Urinary bladder (tissue), 4 donors: ENCODE results near the gene POC1B. TPM values are rescaled to one million over a fixed set of nuclear protein-coding genes. Genes with fewer than 3 reads are reported as not detected.
A peak's percentile ranks its signal among the peaks of the same experiment; 100 is the strongest.

Source experiments
- DNase-seq: peaks from one replicate; pipeline ENCODE4 v3.0.0-alpha.2; 2015; ENCODE audit errors: extremely low spot score
- H3K27ac ChIP-seq: one replicate; pipeline ENCODE4 v1.5.1; 2013; ENCODE audit warnings: low read depth, mild to moderate bottlenecking, moderate library complexity
- H3K36me3 ChIP-seq: one replicate; pipeline ENCODE4 v1.6.1; 2013; ENCODE audit warnings: mild to moderate bottlenecking, moderate library complexity; ENCODE audit not compliant: insufficient read depth
- H3K4me1 ChIP-seq: one replicate; pipeline ENCODE4 v1.6.1; 2013; ENCODE audit warnings: mild to moderate bottlenecking, moderate library complexity; ENCODE audit not compliant: insufficient read depth
- H3K4me3 ChIP-seq: one replicate; pipeline ENCODE4 v1.5.1; 2013; ENCODE audit warnings: low read depth, low read length
- WGBS: extraction: QIAGEN DNeasy Blood & Tissue Kit; methylation state at CpG from one replicate; pipeline ENCODE4 v1.1.7; 2013; 5-methylcytosine and 5-hydroxymethylcytosine counted together
- polyA plus RNA-seq: library from polyadenylated mRNA; stranded (reverse); fragments of 200-250 nt; gene quantifications from one replicate; pipeline ENCODE4 v1.2.3, GENCODE V29; 2013
- total RNA-seq: library from RNA; depleted of rRNA; stranded (reverse); fragments of >200 nt; gene quantifications from one replicate; pipeline ENCODE4 v1.2.3, GENCODE V29; 2014
- donor health status: healthy with polysubstance abuse.
- donor health status: healthy.

The POC1B gene
- 41.1 TPM for total RNA-seq
- polyA plus RNA-seq: 10.5 TPM

DNA sequence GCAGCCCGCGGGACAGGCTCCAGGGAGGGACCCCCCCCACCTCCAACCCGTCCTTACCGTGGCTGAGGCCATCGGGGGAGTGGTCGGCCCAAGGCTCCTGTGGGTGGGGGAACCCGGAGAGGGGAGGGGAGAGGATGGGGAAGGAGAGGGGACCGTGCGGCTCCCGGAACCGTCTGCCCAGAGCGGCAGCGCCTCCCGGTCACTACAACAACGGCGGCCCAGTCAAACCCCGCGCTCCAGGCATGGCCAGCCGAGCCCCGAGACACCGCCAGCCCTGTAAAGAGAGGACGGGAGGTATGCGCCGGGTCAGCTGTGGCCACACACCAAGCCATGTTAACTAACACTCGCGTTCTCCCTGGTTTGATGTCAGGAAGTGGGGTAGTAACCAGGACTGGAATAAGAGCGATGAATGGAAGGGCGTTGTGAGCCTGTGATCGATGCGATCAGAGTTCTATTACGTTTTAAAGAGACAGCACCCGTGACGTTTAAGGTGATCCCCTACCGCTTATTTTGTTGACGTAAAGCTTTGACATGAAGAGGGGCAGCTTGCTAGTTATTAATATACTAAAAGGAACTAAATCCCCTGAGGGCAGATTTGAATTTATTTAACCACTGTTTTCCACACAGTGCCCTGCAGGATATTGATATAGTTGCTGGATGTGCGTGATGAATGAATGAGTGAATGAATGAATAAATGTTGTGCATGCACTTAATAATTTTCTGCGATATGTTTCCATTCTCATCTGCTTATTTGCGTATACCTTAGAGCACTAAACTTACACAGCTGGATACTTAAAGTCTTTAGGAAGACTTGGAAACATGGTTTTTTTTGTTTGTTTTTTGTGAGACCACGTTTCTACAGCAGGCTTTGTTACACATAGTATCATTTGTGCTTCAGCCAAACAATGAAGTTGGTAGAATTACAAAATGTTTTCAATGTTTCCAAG, at the start of gene POC1B:
Gene POC1B (minus strand): TSS at position 224 of the 947 bp plus-strand sequence. CDS start 152 bp downstream, at position 72.
- H3K4me1 ChIP-seq: peaks cover 1% of the 10 kb centered on the region
- peak; percentile 45 for DNase-seq
- WGBS: 1% methylated on average over 39 of the region's 39 CpGs
- H3K27ac ChIP-seq: peak within 1 kb of the TSS; percentile 93
- peak within 1 kb of the TSS; percentile 92 for H3K4me3 ChIP-seq
- H3K36me3 ChIP-seq: no peaks in the 10 kb centered on the region

DNA sequence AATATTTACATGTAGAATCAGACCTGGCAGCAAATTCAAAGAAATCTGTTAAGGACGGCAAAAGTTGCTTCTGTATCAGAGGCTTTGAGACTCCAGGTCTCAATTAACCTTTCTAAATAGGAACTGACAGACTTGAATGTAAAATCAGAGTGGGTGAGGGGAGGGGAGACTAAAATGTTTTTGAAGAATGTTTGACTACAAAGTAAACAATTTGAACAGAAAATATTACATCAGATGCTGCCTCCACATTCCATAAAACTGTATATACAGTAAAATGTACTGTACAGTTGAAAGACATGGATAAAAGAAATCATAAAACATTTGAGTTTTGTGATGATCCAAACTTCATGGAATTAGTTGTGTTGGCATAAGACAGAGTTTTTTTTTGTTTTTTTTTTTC, 49.5 kb upstream of the POC1B start:
- 70% methylated on average over 1 of the region's 1 CpG for WGBS

DNA sequence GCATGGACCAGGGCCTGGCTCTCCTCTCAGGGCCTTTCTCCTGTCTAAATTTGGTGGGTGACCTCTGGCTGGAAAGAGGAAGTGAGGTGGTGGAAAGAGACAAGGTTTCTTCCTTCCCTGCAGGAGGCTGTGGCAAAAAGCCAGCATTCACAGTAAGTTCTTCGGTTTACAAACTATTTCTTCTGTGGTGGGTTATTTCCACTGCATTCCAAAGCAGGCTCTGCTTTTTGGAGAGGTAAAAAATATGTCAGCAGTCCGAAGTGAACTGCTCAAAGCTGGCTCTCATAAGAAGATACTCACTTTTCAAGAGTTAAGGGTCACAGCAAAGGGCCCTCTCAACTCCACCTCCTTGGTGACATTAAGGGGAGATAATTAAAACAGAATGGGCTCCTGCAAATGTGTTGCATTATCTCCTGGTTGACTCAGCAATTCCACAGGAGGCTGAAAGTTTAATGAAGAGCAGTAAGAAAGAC, 48.9 kb upstream of the POC1B start:
- H3K27ac ChIP-seq: no peak overlapping the region

More for the DNA sequence above, 49.5 kb upstream of the POC1B start:
- H3K4me1 ChIP-seq: no peaks in the 10 kb centered on the region
- DNase-seq: no peak
- H3K4me3 ChIP-seq: no peak overlapping the region
- no peaks in the 10 kb centered on the region for H3K36me3 ChIP-seq
- H3K27ac ChIP-seq: no peak overlapping the region

DNA sequence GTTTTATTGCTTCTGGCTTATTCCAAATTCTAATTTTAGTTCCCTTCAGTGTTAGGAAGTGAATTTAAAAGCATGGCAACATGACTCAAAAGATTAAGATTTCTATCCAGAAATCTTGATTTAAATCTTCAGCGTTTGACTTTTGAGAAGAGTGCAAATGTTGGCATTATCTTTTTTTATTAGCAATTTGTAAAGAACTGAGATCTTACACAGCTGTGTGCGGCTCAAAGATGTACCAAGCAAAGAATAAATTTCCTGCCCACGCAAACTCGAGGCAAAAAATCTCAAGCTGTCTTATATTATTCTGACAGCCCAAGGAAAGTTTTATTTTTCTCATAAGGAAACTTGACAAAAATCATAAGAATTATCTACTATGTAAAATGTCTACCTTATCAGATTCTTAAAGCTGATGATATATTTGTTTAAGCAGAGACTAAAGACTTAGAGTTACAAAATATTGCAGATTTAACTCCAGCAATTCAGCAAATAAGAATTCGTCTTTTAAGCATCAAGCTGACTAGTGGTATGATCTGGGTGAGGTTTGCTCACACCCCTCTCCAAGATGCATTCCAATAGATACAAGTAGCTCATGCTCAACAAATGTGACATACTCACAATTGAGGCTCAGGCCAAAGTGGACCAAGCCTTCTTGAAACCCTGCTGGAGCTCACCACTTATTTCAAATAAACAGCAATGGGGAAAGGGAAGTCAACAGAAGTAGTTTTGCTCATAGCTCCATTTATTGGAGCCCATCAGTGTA, 47.4 kb upstream of the POC1B start:
- WGBS: 61% methylated on average over 5 of the region's 5 CpGs
- Histone ChIP-seq H3K4me3 (no peak overlapping the region), H3K27ac (no peak overlapping the region), H3K36me3 (no peaks in the 10 kb centered on the region), H3K4me1 (no peaks in the 10 kb centered on the region)
- no peak for DNase-seq

More for the DNA sequence above, 48.9 kb upstream of the POC1B start:
- DNase-seq: no peak
- Histone ChIP-seq H3K4me3 (no peak overlapping the region), H3K36me3 (no peaks in the 10 kb centered on the region), H3K4me1 (no peaks in the 10 kb centered on the region)
- WGBS: 43% methylated on average over 2 of the region's 2 CpGs

DNA sequence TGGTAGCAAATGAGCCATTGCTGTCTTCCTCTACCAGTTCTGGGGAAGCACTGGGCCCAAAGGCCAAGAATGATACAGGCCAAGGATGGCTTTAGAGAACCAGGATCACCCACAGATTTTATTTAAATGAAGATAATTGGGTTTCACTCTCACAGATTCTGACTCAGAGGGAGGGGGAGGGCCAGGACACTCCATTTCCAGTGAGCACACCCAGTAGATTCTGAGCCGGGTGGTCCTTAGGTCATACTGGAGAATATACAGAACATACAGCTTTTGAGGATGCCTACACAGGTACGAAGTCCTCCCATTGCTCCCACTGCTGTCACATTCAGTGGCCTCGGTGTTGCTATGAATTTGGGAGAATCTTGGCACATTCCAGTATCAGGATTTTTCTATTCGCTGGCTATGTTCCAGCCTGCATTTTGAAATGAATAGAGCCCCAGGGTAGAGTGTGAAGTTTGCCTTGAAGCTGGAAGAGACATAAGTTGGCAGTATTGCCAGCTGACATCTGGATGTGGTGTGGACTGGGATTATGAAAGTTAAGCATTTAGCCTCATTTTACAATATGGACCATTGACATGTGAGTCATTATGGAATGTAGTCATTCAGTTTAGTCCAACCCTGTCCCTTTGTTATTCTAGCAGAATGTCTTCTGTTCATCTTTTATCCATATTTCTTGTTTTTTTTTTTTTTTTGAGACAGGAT, 45.8 kb upstream of the POC1B start:
- H3K27ac ChIP-seq: no peak overlapping the region
- DNase-seq: no peak
- no peaks in the 10 kb centered on the region for H3K36me3 ChIP-seq
- H3K4me3 ChIP-seq: no peak overlapping the region
- WGBS: 92% methylated on average over 4 of the region's 4 CpGs
- H3K4me1 ChIP-seq: no peaks in the 10 kb centered on the region

DNA sequence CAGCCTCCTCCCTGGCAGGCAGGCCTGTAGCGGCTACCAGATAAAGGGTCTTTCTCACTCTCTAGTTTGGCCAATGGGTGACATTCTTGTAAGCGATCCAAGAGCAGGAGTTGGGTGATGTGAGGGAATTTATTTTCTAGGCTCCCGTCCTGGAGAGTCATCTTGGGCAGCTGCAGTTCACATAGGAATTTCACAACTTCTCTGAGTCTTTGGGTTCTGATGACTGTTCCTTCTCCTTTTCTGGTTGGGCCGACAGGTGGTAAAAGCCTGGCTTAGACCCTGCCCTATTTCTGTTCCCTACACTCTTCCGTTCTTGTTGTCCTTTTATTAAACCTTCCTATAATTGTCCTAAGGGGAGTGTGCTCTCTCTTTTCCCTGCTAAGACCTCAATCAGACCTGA, 42.6 kb upstream of the POC1B start:
- 86% methylated on average over 5 of the region's 5 CpGs for whole genome bisulfite sequencing
- Histone ChIP-seq H3K4me3 (no peak overlapping the region), H3K4me1 (no peaks in the 10 kb centered on the region), H3K36me3 (no peaks in the 10 kb centered on the region), H3K27ac (no peak overlapping the region)
- no peak for DNase-seq

DNA sequence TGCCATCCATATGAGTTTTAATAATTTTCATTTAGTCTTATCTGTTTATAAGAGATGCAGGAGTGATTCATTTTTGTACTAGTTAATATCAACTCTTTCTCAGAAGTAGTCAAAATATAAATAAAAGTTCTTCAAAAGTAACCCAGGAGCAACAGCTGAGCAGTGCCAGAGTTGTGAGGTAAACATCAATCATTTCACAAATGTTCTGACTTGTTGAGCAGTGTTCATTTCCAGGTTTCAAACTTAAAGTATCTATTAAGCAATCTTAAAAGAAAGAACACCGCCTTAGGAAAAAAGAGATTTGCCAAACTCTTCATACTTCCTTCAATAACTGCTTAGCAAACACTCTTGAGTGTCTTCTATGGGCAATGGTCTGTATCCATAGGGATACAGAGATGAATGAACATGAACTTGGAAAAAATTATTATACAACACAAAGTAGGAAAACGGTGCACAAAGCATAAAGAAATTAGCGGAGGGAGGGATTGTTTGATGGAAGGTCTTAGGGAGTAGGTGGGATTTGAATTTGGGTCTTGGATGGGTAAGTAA, 41.9 kb upstream of the POC1B start:
- Histone ChIP-seq H3K27ac (no peak overlapping the region), H3K4me1 (no peaks in the 10 kb centered on the region), H3K4me3 (no peak overlapping the region), H3K36me3 (no peaks in the 10 kb centered on the region)
- 95% methylated on average over 3 of the region's 3 CpGs for WGBS
- no peak for DNase-seq

DNA sequence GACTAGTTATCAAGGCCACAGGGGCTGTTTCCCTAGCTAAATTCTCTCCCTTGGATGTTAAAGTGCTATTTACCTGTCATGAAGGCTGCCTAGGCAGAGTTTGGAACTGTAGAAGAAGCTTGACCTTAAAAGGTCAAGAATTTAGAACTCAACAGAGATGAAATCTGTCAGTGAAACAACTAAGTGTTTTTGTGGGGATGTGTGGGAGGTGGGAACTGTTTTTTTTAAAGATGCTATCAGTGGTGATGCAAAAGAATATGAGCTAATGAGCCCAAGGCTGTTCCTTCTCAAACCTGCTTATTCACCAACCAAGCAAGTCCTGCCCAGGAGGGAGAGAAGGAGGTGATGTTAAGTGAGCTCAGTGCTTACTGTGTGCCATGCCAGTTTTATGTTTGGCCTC, 40.8 kb upstream of the POC1B start:
- H3K27ac ChIP-seq: no peak overlapping the region
- H3K4me3 ChIP-seq: no peak overlapping the region
- no peaks in the 10 kb centered on the region for H3K36me3 ChIP-seq
- DNase-seq: no peak
- H3K4me1 ChIP-seq: no peaks in the 10 kb centered on the region

DNA sequence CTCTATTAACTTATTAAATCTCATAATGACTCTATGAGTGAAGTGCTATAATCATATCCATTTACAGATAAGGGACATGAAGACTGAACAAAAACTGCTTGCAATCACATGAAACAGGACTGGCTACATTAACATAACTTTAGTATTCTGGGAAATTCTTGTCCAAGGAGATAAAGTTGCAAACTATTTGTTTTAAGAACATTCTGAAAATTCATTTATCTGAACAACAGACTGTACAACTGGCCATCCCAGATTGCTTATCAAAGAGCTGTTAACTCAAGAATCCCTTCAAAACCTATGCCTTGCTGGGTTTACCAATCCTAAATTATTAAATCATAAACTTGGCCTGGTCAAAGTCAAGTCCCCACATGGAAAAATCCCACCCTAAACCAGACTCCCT, 39.2 kb upstream of the POC1B start:
- Histone ChIP-seq H3K4me3 (no peak overlapping the region), H3K27ac (no peak overlapping the region), H3K36me3 (no peaks in the 10 kb centered on the region), H3K4me1 (no peaks in the 10 kb centered on the region)
- no peak for DNase-seq

DNA sequence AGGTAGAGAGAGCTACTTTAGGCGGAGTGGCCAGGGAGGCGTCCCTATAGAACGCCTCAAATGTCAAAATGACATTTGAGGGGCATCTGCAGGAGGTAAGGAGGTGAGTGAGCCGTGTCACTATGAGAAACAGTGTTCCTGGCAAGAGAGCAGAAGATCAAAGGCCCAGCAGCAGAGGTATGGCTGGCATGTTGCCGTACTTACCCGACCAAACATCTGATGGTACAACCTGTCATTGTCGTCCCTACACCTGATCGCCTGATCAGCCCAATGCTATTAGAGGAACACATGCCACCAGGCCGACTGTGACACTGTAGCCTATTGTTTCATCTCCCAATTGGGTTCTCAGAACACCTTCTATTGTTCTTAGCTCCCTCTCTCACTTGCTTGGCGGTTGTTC, 33.9 kb upstream of the POC1B start:
- no peak for DNase-seq
- Histone ChIP-seq H3K36me3 (no peaks in the 10 kb centered on the region), H3K4me1 (no peaks in the 10 kb centered on the region), H3K4me3 (no peak overlapping the region), H3K27ac (no peak overlapping the region)
- WGBS: 89% methylated on average over 10 of the region's 10 CpGs

DNA sequence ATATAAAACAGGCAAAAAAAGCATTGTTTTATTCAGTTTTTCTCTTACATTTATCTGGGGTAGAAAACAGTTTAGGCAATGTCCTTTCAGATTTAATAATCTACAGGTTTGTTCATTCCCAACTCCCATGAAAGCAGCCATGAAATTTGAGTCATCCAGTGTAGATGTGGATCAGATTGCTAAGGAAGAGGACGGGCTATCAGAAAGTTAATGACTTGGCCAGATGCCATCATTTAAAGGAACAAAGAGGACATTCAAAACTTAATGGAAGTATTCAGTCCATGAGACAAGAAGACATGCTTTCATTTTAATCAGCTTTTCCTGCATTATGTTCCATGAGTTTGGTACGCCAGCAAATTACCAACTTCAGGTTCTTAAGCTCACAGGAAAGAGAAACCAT, 31.1 kb upstream of the POC1B start:
- Histone ChIP-seq H3K36me3 (no peaks in the 10 kb centered on the region), H3K4me3 (no peak overlapping the region), H3K27ac (no peak overlapping the region), H3K4me1 (no peaks in the 10 kb centered on the region)
- 67% methylated on average over 2 of the region's 2 CpGs for WGBS
- DNase-seq: no peak

DNA sequence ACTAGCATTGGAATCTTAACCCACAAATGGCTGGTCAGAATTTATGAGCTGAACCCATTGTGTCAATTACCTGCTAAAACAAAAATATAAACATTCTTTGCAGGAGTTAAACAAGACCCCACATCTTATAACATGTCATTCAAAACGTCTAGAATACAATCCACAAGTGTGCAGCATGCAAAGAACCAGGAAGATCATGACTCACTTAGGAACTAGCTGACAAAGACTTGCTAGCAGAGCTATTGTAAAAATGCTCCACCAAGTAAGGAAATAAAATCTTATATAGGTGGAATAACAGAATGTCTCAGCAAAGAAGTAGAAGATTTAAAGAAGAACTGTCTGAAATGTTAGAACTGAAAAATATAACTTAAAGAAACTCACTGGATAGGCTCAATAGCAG, 26.5 kb upstream of the POC1B start:
- DNase-seq: no peak
- no peaks in the 10 kb centered on the region for H3K36me3 ChIP-seq
- WGBS: 25% methylated on average over 1 of the region's 1 CpG
- no peaks in the 10 kb centered on the region for H3K4me1 ChIP-seq
- no peak overlapping the region for H3K27ac ChIP-seq
- H3K4me3 ChIP-seq: no peak overlapping the region

DNA sequence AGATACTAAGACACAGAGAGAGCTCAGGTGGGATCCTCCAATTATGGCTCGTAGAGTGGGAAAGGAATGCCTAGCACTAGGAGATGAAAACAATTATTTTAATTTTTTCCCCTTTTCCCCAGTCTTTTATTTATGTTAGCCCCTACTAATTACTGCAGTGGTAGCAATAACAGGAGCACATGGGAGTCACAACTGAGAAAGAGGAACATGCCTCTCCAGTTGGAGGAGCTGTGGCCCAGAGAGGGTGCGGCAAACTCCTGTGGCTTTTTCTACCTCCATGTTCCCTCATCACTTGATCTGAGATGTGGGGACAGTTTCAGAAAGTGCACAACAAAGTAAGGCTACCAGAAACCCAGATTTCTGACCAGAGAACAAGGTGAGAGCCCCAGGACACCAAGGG, 25.9 kb upstream of the POC1B start:
- DNase-seq: no peak

More for the DNA sequence above, 25.9 kb upstream of the POC1B start:
- H3K36me3 ChIP-seq: no peaks in the 10 kb centered on the region
- H3K4me1 ChIP-seq: no peaks in the 10 kb centered on the region
- no peak overlapping the region for H3K4me3 ChIP-seq
- 93% methylated on average over 2 of the region's 2 CpGs for WGBS
- no peak overlapping the region for H3K27ac ChIP-seq
